ENCODE results near the gene MCM5. TPM values are rescaled to one million over a fixed set of nuclear protein-coding genes. Genes with fewer than 3 reads are reported as not detected.

Gene MCM5
- total and polyA plus RNA-seq, 2 experiments from 2014 or later = 26.2 to 82.1 TPM

DNA sequence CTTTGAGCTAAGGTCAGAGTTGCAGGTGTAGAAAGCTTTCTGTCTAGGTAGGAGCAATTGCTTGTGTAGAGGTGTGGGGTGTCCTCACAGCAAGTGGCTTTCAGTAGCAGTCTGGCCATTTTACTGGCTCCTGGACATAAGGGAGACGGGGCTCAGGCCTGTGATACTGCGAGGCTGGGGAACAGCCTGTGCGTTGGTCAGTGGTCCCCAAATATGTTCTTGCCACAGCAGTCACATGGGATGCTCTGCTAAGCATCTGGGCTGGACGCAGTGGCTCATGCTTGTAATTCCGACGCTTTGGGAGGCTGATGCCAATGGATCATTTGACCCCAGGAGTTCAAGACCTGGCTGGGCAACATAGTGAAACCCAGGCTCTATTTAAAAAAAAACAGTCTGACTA is 1.9 kb downstream of the MCM5 start:
- no peaks in the 10 kb centered on the region for H3K27me3 ChIP-seq
- TF ChIP-seq, protein P1, sequence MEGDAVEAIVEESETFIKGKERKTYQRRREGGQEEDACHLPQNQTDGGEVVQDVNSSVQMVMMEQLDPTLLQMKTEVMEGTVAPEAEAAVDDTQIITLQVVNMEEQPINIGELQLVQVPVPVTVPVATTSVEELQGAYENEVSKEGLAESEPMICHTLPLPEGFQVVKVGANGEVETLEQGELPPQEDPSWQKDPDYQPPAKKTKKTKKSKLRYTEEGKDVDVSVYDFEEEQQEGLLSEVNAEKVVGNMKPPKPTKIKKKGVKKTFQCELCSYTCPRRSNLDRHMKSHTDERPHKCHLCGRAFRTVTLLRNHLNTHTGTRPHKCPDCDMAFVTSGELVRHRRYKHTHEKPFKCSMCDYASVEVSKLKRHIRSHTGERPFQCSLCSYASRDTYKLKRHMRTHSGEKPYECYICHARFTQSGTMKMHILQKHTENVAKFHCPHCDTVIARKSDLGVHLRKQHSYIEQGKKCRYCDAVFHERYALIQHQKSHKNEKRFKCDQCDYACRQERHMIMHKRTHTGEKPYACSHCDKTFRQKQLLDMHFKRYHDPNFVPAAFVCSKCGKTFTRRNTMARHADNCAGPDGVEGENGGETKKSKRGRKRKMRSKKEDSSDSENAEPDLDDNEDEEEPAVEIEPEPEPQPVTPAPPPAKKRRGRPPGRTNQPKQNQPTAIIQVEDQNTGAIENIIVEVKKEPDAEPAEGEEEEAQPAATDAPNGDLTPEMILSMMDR (IDR thresholded peaks at IDR 0.05; ENCODE audit: low read depth, low read length) = no peak
- peaks cover 3% of the 10 kb centered on the region for H3K4me1 ChIP-seq (ENCODE audit: low read depth)
- no peak for DNase-seq (ENCODE audit: low read depth in 1 of 2, low spot score in 1 of 2)
- H3K9me3 ChIP-seq (ENCODE audit: low read depth) = no peaks in the 10 kb centered on the region
- no peak overlapping the region for H3K4me3 ChIP-seq
- H3K36me3 ChIP-seq = peaks cover 5% of the 10 kb centered on the region
- no peak overlapping the region for H3K27ac ChIP-seq

GRCh38 chr22:35403356-35403755 is 3.4 kb downstream of the MCM5 start:
- Histone ChIP-seq H3K27me3 (no peaks in the 10 kb centered on the region), H3K4me3 (no peak overlapping the region), H3K36me3 (peaks cover 5% of the 10 kb centered on the region), H3K9me3 (ENCODE audit: low read depth) (no peaks in the 10 kb centered on the region), H3K4me1 (ENCODE audit: low read depth) (peaks cover 3% of the 10 kb centered on the region), H3K27ac (no peak overlapping the region)
- no peak for DNase-seq (ENCODE audit: low read depth in 1 of 2, low spot score in 1 of 2)
- TF ChIP-seq, protein P1 (IDR thresholded peaks at IDR 0.05; ENCODE audit: low read depth, low read length) = no peak

DNA sequence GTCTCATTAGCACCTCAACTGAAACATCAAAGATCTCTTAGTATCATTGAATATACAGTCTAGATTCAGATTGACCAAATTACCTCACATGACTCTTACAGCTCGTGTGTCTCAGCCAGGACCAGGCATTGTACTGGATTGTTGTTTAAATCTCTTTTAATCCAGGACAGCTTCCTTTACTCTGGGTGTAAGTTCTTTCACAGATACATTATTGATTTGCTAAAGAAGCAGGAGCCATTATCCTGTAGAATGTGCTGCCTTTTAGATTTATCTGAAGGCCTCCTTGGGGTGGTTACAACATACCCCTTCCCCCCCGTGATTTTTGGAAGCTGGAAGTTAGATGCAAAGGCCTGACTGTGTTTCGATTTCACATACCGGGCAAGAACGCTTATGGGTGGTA is 4.2 kb downstream of the MCM5 start:
- Histone ChIP-seq H3K4me3 (no peak overlapping the region), H3K36me3 (peaks cover 5% of the 10 kb centered on the region), H3K9me3 (ENCODE audit: low read depth) (no peaks in the 10 kb centered on the region), H3K27ac (no peak overlapping the region), H3K27me3 (no peaks in the 10 kb centered on the region), H3K4me1 (ENCODE audit: low read depth) (peaks cover 3% of the 10 kb centered on the region)
- no peak for DNase-seq (ENCODE audit: low read depth in 1 of 2, low spot score in 1 of 2)
- TF ChIP-seq, protein P1 (IDR thresholded peaks at IDR 0.05; ENCODE audit: low read depth, low read length) = no peak

DNA sequence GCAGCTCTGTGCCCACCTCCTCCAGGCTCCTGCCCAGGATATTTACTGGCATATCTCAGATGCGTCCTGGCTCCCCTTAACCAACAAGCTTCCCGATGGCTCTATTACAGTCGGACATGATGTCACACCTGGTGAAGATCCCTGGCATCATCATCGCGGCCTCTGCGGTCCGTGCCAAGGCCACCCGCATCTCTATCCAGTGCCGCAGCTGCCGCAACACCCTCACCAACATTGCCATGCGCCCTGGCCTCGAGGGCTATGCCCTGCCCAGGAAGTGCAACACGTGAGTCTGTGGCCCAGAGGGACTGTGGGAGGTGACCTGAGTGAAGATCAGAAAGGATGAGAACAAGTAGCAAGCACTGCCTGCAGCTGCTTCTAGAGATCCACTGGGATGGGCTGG is 6.5 kb downstream of the MCM5 start:
- H3K36me3 ChIP-seq = peaks cover 10% of the 10 kb centered on the region
- no peaks in the 10 kb centered on the region for H3K4me1 ChIP-seq (ENCODE audit: low read depth)
- no peaks in the 10 kb centered on the region for H3K27me3 ChIP-seq
- no peaks in the 10 kb centered on the region for H3K9me3 ChIP-seq (ENCODE audit: low read depth)
- no peak overlapping the region for H3K4me3 ChIP-seq
- TF ChIP-seq, protein P1 (IDR thresholded peaks at IDR 0.05; ENCODE audit: low read depth, low read length) = no peak
- H3K27ac ChIP-seq = no peak overlapping the region
- no peak for DNase-seq (ENCODE audit: low read depth in 1 of 2, low spot score in 1 of 2)

GRCh38 chr22:35407362-35407761 is 7.4 kb downstream of the MCM5 start:
- Histone ChIP-seq H3K27ac (no peak overlapping the region), H3K4me3 (no peak overlapping the region), H3K4me1 (ENCODE audit: low read depth) (no peaks in the 10 kb centered on the region), H3K9me3 (ENCODE audit: low read depth) (no peaks in the 10 kb centered on the region), H3K36me3 (peaks cover 10% of the 10 kb centered on the region), H3K27me3 (no peaks in the 10 kb centered on the region)
- no peak for DNase-seq (ENCODE audit: low read depth in 1 of 2, low spot score in 1 of 2)
- TF ChIP-seq, protein P1 (IDR thresholded peaks at IDR 0.05; ENCODE audit: low read depth, low read length) = no peak
